Fibroblast of peridontal ligament (primary cell): Measurements from ENCODE around the gene HACE1.
"Not testable (repeated sequence)": the region's sequence is repeated elsewhere in the genome, so short reads cannot be mapped to it uniquely, and the experiment has no call there.

Source experiments
- DNase-seq: peaks from one replicate; pipeline ENCODE4 v3.0.0-alpha.2; 2010; ENCODE audit errors: extremely low read depth

The HACE1 gene

GRCh38 chr6:104829183-104829958 is 30.3 kb downstream of the HACE1 start:
- no peak for DNase-seq

- no peak for DNase-seq
Measured at GRCh38 chr6:104828478-104828877, 31.2 kb downstream of the HACE1 start.

GRCh38 chr6:104820820-104821219 is 38.9 kb downstream of the HACE1 start:
- not testable (repeated sequence) for DNase-seq

- no peak for DNase-seq
Measured at GRCh38 chr6:104816125-104816524, 43.6 kb downstream of the HACE1 start.

- no peak for DNase-seq
Measured at GRCh38 chr6:104814743-104815142, 45.0 kb downstream of the HACE1 start.

- DNase-seq = no peak
Measured at GRCh38 chr6:104813552-104813951, 46.2 kb downstream of the HACE1 start.

GRCh38 chr6:104809116-104809515 is 50.6 kb downstream of the HACE1 start:
- no peak for DNase-seq

- DNase-seq = not testable (repeated sequence)
Measured at GRCh38 chr6:104805335-104805734, 54.4 kb downstream of the HACE1 start.

- no peak for DNase-seq
Measured at GRCh38 chr6:104799134-104799657, 60.5 kb downstream of the HACE1 start.

- no peak for DNase-seq
Measured at GRCh38 chr6:104796031-104796785, 63.5 kb downstream of the HACE1 start.

- DNase-seq = no peak
Measured at GRCh38 chr6:104795363-104795762, 64.4 kb downstream of the HACE1 start.

- peak; percentile 73 for DNase-seq
Measured at GRCh38 chr6:104789770-104790190, 69.9 kb downstream of the HACE1 start.

- no peak for DNase-seq
Measured at GRCh38 chr6:104788400-104788799, 71.3 kb downstream of the HACE1 start.

- DNase-seq = no peak
Measured at GRCh38 chr6:104787305-104787704, 72.4 kb downstream of the HACE1 start.

GRCh38 chr6:104784884-104785283 is 74.8 kb downstream of the HACE1 start:
- DNase-seq = peak; percentile 48

- peak; percentile 51 for DNase-seq
Measured at GRCh38 chr6:104771258-104771832, 88.4 kb downstream of the HACE1 start.

GRCh38 chr6:104768906-104769305 is 90.8 kb downstream of the HACE1 start:
- DNase-seq = no peak

- no peak for DNase-seq
Measured at GRCh38 chr6:104766595-104766994, 93.1 kb downstream of the HACE1 start.

- DNase-seq = peak; percentile 9
Measured at GRCh38 chr6:104754788-104755409, 104.8 kb downstream of the HACE1 start.

- DNase-seq = no peak
Measured at GRCh38 chr6:104753251-104753650, 106.5 kb downstream of the HACE1 start.

GRCh38 chr6:104750449-104750848 is 109.3 kb downstream of the HACE1 start:
- no peak for DNase-seq

GRCh38 chr6:104739124-104739523 is 120.6 kb downstream of the HACE1 start:
- DNase-seq = not testable (repeated sequence)
